ENCODE results near the gene ASB18. TPM values are rescaled to one million over a fixed set of nuclear protein-coding genes. Genes with fewer than 3 reads are reported as not detected.
"Not testable (repeated sequence)": the region's sequence is repeated elsewhere in the genome, so short reads cannot be mapped to it uniquely, and the experiment has no call there.

ASB18 gene
- total and polyA plus RNA-seq, 2 experiments from 2014 or later, result not detected

GRCh38 chr2:236289766-236290462 lies 25.7 kb upstream of the ASB18 start (continued):
- TF ChIP-seq REST (IDR thresholded peaks at IDR 0.05; ENCODE audit: unreplicated experiment), result no peak
- TF ChIP-seq, protein P1, sequence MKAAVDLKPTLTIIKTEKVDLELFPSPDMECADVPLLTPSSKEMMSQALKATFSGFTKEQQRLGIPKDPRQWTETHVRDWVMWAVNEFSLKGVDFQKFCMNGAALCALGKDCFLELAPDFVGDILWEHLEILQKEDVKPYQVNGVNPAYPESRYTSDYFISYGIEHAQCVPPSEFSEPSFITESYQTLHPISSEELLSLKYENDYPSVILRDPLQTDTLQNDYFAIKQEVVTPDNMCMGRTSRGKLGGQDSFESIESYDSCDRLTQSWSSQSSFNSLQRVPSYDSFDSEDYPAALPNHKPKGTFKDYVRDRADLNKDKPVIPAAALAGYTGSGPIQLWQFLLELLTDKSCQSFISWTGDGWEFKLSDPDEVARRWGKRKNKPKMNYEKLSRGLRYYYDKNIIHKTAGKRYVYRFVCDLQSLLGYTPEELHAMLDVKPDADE (IDR thresholded peaks at IDR 0.05), result no peak
- TF ChIP-seq ZNF331 (CRISPR knock-in tag; IDR thresholded peaks at IDR 0.05; ENCODE audit: low read depth), result no peak

DNA sequence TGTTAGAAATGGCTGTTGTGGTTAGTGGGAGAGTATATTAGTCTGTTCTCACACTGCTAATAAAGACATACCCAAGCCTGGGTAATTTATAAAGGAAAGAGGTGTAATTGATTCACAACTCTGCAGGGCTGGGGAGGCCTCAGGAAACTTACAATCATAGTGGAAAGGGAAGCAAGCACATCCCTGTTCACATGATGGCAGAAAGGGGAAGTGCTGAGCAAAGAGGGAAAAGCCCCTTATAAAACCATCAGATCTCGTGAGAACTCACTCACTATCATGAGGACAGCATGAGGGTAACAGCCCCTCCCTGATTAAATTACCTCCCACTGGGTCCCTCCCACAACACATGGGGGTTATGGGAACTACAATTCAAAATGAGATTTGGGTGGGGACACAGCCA lies 24.2 kb upstream of the ASB18 start:
- H3K27me3 ChIP-seq (ENCODE audit: insufficient read depth); H3K36me3 Mint-ChIP-seq (ENCODE audit: low read depth); H3K4me3 Mint-ChIP-seq; H2AFZ ChIP-seq; H3K4me2 ChIP-seq; H3K4me1 ChIP-seq (ENCODE audit: insufficient read depth); H3K4me3 ChIP-seq; H3K36me3 ChIP-seq (ENCODE audit: insufficient read depth); H3K27ac ChIP-seq (ENCODE audit: low read depth); ATAC-seq; H3K9me3 Mint-ChIP-seq; H4K20me1 ChIP-seq (replicated peaks; ENCODE audit: insufficient read depth); H3K79me2 ChIP-seq (replicated peaks; ENCODE audit: insufficient read depth); DNase-seq (ENCODE audit: low spot score); H3K27ac Mint-ChIP-seq; H3F3A ChIP-seq (replicated peaks; ENCODE audit: low read depth); H3K9me2 ChIP-seq (ENCODE audit: insufficient read depth); H3K27me3 Mint-ChIP-seq (ENCODE audit: insufficient read depth, low read depth, poor library complexity); H3K4me1 Mint-ChIP-seq: not testable (repeated sequence)

DNA sequence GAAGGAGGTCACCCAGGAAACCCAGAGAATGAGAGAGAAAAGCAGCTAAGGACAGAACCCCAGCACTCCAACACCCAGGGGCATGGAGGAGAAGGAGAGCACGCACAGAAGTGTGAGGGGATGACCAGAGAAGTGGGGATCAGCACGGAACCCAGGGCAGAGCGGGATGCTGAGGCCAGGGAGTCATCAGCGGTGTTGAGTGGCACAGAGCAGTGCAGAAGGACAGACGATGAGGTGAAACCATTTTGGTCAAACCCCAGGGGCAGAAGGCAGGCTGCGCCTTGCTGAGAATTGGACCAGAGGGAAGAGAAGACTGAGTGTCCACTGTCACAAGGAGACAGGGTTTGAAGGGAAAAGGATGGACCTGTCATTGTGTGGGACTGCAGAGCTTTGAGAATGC lies 23.4 kb upstream of the ASB18 start:
- Mint-ChIP-seq H3K4me1 (no peaks in the 10 kb centered on the region), H3K27ac (no peak overlapping the region)
- no peak for TF ChIP-seq EZH2 (IDR thresholded peaks at IDR 0.05; ENCODE audit: low read depth, unreplicated experiment)
- no peak for TF ChIP-seq NANOG (IDR thresholded peaks at IDR 0.05; ENCODE audit: borderline replicate concordance)
- no peak for TF ChIP-seq STAT1 (IDR thresholded peaks at IDR 0.05; ENCODE audit: unreplicated experiment)
- TF ChIP-seq ZNF462 (CRISPR knock-in tag; IDR thresholded peaks at IDR 0.05), result no peak
- TF ChIP-seq, protein P1 (IDR thresholded peaks at IDR 0.05), result no peak

More for the DNA sequence above, 23.4 kb upstream of the ASB18 start:
- no peaks in the 10 kb centered on the region for H3K79me2 ChIP-seq (replicated peaks; ENCODE audit: insufficient read depth)
- Mint-ChIP-seq H3K36me3 (ENCODE audit: low read depth) (no peaks in the 10 kb centered on the region), H3K4me3 (no peak overlapping the region), H3K9me3 (peaks cover 2% of the 10 kb centered on the region; the same call in 1 of the 3 replicates), H3K27me3 (ENCODE audit: insufficient read depth, low read depth, poor library complexity) (peaks cover 9% of the 10 kb centered on the region)
- H3K27me3 ChIP-seq (ENCODE audit: insufficient read depth), result no peaks in the 10 kb centered on the region
- no peaks in the 10 kb centered on the region for H4K20me1 ChIP-seq (replicated peaks; ENCODE audit: insufficient read depth)
- no peaks in the 10 kb centered on the region for H3K9me2 ChIP-seq (ENCODE audit: insufficient read depth)
- no peaks in the 10 kb centered on the region for H3K4me1 ChIP-seq (ENCODE audit: insufficient read depth)
- no peak overlapping the region for H3K4me2 ChIP-seq
- no peaks in the 10 kb centered on the region for H3K36me3 ChIP-seq (ENCODE audit: insufficient read depth)
- no peak overlapping the region for H3K27ac ChIP-seq (ENCODE audit: low read depth)
- no peak overlapping the region for H2AFZ ChIP-seq
- DNase-seq (ENCODE audit: low spot score), result no peak
- H3F3A ChIP-seq (replicated peaks; ENCODE audit: low read depth), result no peaks in the 10 kb centered on the region
- H3K4me3 ChIP-seq, result no peak overlapping the region
- ATAC-seq, result no peak

All from GM23338 (cell line).